GM12873 (cell line): ENCODE results near the gene NRIP3.

Experiments used
- CTCF ChIP-seq: IDR thresholded peaks from 2 replicates; pipeline ENCODE4 v1.5.1; 2012; ENCODE audit warnings: low read depth, mild to moderate bottlenecking, moderate library complexity, low read length, control low read depth; ENCODE audit not compliant: insufficient read depth; ENCODE audit errors: missing control alignments

NRIP3 gene

GRCh38 chr11:9004183-9004926, 554 bp upstream of the NRIP3 start:
- no peak for TF ChIP-seq CTCF

- TF ChIP-seq CTCF = no peak
Observed at GRCh38 chr11:9002920-9003572, 755 bp downstream of the NRIP3 start.

GRCh38 chr11:9001736-9002135, 2.1 kb downstream of the NRIP3 start:
- no peak for TF ChIP-seq CTCF

- TF ChIP-seq CTCF = no peak
Observed at GRCh38 chr11:8998017-8998416, 5.8 kb downstream of the NRIP3 start.

- TF ChIP-seq CTCF = no peak
Observed at GRCh38 chr11:8997451-8997850, 6.3 kb downstream of the NRIP3 start.

- TF ChIP-seq CTCF = no peak
Observed at GRCh38 chr11:8989453-8989852, 14.3 kb downstream of the NRIP3 start.

- no peak for TF ChIP-seq CTCF
Observed at GRCh38 chr11:8988329-8989234, 15.2 kb downstream of the NRIP3 start.
